ENCODE data around the gene NOSIP.

DNA sequence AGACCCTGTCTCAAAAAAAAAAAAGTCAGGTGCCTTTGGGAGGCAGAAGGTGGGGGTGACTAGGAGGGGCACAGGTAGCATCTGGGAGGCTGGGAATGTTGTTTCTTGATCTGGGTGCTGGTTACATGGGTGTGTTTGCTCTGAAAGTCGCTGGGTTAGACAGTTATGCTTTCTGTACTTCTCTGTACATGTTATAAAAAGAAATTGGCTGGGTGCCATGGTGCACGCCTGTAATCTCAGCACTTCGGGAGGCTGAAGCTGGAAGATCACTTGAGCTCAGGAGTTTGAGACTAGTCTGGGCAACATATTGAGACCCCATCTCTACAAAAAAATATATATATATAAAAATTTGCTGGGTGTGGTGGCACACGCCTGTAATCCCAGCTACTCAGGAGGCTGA lies 15.1 kb downstream of the NOSIP start:
- TF ChIP-seq CTCF (IDR thresholded peaks at IDR 0.05) (no peak), EZH2 (IDR thresholded peaks at IDR 0.05) (no peak), EZH2phosphoT487 (IDR thresholded peaks at IDR 0.05) (no peak)

All from neural progenitor cell (in vitro differentiated cells).